GM23338 (cell line): Measurements from ENCODE around the gene MCCC1.

ENCODE experiments used
- EZH2 ChIP-seq: fragments of 200-600 bp; sonication (generic); IDR thresholded peaks from one replicate; pipeline ENCODE4 v1.8.0; 2017; ENCODE audit warnings: antibody characterized with exemption, mild to moderate bottlenecking, low read depth; ENCODE audit not compliant: unreplicated experiment
- EZH2phosphoT487 ChIP-seq: fragments of 200-600 bp; sonication (generic); IDR thresholded peaks from one replicate; pipeline ENCODE4 v1.8.1; 2018; ENCODE audit warnings: antibody characterized with exemption; ENCODE audit not compliant: unreplicated experiment
- JUNB ChIP-seq: IDR thresholded peaks from one replicate; pipeline ENCODE4 v1.6.1; 2016; ENCODE audit warnings: antibody characterized with exemption; ENCODE audit not compliant: unreplicated experiment
- TF ChIP-seq, protein P1 (sequence below), 2 experiments: fragments of 200-600 bp in 1 of 2; sonication (generic) in 1 of 2; conservative IDR thresholded peaks; 2 replicates each; pipeline versions ENCODE4 v1.5.1 to v1.6.1; 2016 to 2017; ENCODE audit warnings: antibody characterized with exemption in 2 of 2, low read depth in 2 of 2, mild to moderate bottlenecking in 2 of 2, moderate library complexity in 1 of 2
- TF ChIP-seq, protein P2 (sequence below): IDR thresholded peaks from one replicate; pipeline ENCODE4 v1.6.1; 2018; ENCODE audit warnings: antibody characterized with exemption; ENCODE audit not compliant: unreplicated experiment

DNA sequence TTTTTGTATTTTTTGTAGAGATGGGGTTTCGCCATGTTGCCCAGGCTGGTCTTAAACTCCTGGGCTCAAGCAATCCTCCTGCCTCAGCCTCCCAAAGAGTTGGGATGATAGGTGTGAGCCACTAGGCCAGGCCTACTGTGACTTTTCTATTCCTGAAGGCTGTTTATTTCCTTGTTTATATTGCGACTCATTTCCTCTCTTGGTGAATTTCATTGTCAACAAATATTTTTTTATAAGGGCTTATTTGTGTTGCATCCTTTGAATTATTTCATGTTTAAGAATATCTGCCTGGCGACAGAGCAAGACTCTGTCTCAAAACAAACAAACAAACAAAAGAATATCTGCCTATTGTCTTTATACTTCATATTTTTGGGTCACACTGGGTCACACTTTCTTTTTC, 29.4 kb upstream of the MCCC1 start:
- TF ChIP-seq, protein P1, sequence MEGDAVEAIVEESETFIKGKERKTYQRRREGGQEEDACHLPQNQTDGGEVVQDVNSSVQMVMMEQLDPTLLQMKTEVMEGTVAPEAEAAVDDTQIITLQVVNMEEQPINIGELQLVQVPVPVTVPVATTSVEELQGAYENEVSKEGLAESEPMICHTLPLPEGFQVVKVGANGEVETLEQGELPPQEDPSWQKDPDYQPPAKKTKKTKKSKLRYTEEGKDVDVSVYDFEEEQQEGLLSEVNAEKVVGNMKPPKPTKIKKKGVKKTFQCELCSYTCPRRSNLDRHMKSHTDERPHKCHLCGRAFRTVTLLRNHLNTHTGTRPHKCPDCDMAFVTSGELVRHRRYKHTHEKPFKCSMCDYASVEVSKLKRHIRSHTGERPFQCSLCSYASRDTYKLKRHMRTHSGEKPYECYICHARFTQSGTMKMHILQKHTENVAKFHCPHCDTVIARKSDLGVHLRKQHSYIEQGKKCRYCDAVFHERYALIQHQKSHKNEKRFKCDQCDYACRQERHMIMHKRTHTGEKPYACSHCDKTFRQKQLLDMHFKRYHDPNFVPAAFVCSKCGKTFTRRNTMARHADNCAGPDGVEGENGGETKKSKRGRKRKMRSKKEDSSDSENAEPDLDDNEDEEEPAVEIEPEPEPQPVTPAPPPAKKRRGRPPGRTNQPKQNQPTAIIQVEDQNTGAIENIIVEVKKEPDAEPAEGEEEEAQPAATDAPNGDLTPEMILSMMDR (conservative IDR thresholded peaks at IDR 0.05; ENCODE audit: low read depth in 2 of 2) = no peak
- TF ChIP-seq, protein P2, sequence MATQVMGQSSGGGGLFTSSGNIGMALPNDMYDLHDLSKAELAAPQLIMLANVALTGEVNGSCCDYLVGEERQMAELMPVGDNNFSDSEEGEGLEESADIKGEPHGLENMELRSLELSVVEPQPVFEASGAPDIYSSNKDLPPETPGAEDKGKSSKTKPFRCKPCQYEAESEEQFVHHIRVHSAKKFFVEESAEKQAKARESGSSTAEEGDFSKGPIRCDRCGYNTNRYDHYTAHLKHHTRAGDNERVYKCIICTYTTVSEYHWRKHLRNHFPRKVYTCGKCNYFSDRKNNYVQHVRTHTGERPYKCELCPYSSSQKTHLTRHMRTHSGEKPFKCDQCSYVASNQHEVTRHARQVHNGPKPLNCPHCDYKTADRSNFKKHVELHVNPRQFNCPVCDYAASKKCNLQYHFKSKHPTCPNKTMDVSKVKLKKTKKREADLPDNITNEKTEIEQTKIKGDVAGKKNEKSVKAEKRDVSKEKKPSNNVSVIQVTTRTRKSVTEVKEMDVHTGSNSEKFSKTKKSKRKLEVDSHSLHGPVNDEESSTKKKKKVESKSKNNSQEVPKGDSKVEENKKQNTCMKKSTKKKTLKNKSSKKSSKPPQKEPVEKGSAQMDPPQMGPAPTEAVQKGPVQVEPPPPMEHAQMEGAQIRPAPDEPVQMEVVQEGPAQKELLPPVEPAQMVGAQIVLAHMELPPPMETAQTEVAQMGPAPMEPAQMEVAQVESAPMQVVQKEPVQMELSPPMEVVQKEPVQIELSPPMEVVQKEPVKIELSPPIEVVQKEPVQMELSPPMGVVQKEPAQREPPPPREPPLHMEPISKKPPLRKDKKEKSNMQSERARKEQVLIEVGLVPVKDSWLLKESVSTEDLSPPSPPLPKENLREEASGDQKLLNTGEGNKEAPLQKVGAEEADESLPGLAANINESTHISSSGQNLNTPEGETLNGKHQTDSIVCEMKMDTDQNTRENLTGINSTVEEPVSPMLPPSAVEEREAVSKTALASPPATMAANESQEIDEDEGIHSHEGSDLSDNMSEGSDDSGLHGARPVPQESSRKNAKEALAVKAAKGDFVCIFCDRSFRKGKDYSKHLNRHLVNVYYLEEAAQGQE = no peak
- TF ChIP-seq EZH2phosphoT487 (no peak), EZH2 (no peak), JUNB (no peak)
